ENCODE data around the gene FUNDC2.

Gene FUNDC2

DNA sequence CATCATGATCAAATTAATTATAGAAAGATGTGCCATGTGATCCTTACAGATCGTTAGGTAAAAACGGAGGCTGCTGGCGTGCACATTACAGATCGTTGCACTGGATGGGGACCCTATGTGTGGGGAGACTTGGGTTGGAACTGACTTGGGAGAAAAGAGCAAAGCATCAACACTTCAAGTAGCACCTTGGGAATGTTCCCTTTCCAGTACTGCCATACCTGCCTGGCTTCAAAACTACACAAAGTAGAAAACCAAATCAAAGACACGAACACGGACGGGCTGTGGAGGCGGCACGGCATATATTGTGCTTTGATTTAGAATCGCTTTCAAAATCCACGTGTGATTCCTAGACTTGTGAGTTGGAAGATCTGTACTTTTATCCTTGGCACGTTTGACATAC, 43.4 kb downstream of the FUNDC2 start:
- DNase-seq: no peak

DNA sequence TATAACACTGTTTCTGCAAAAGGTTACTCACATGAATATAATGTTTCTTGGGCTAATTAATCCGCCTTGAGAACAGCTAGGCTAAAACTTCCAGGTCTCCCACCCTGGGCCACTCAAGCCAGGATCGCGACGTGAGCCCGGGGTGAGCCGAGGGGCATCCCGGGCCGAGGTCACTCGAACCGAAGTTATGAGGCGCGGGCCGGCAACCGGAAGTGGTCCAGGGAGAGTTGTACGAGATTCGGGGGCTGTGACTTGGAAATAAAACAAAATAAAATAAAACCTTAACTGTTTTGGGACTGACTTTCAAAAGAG, 44.0 kb downstream of the FUNDC2 start:
- peak; percentile 49 for DNase-seq

DNA sequence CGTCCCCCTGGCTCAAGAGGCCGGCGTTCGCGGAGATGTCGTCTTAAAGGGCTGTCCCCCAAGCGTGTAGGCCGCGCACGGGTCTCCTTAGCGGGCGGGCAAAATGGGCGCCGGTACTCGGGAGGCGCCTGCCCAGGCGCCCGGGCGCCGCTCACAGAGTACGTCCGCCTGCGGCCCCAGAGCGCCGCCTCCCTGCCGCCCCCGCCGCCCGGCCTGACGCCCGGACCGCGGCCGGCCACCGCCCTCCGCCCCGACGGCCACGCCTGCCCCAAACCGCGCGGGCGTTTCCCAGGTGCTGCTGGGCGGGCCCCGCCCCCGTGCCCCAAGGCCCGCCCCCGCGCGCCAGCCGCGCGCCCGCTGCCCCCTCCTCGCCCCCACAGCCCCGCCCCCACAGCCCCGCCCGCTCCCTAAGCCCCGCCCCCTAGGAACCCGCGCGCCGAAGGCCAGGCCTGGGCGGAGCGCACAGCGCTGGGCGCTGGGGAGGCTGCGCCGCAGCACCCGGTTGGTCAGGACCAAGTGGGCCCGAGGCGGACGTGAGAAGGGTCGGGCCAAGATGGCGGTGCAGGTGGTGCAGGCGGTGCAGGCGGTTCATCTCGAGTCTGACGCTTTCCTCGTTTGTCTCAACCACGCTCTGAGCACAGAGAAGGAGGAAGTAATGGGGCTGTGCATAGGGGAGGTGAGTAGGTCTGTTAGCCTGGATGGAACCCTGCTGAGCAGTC, 44.5 kb downstream of the FUNDC2 start, which contains the start of the genes BRCC3, CMC4 and MTCP1:
BRCC3 (plus strand) TSS at position 534 of the 719 bp plus-strand sequence; CDS start at position 554, 20 bp downstream.
CMC4 (minus strand) TSS at position 162 of the 719 bp plus-strand sequence. CDS start 7,113 bp downstream, outside the sequence.
MTCP1 (minus strand) TSS at position 162 of the 719 bp plus-strand sequence. CDS start 5,126 bp downstream, outside the sequence.
- DNase-seq: peak; percentile 78

DNA sequence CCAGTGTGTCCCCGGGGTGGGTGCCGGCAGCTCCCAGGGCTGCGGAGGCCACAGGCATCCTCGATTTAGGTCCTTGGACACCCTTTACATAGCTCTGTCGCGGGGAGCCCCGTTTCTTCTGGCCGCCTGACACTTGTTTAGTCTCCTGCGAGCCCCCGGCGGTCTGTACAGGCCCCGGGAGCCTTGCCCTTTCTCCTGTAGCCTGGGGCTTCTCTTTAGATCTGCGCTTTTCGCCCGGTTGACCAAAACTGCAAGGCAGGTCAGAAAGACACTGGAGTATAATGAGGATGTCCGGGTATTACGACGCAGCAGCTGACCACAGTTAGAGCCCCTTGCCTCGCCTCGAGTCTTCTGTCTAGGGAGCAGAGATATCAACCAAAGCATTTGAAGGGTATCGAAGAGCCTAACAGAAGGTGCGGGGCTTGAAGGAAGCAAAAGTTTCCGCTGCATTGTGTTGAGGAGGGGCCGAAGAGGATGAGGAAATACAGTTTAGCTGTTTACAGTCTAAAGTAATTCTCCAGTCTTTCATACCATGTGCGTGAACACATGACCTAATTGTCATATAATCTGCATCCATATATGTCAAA, 45.1 kb downstream of the FUNDC2 start:
- DNase-seq: no peak

DNA sequence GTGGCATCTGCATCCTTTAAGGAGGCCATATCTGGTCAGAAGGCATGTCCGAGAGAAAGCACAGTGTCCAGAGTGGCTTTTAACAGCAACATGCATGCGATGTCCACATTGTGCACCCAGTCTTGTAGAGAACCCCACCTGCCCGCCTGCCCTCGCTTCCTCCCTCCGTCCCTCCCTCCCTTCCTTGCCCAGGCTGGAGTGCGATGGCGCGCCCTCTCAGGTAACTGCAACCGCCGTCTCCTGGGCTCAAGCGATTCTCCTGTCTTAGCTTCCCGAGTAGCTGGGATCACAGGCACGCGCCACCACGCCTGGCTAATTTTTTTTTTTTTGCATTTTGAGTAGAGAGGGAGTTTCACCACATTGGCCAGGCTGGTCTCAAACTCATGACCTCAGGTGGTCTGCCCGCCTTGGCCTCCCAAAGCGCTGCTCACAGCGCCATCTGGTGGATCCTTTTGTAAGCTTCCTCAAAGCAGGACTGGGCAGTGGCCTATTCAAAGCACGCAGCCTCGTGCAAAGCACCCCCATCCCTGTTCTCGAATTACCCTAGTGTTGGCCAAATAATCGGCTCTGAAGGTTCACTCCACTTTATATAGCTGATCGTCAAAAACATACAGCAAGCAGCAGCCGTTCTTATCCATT, 59.7 kb downstream of the FUNDC2 start:
- no peak for DNase-seq

DNA sequence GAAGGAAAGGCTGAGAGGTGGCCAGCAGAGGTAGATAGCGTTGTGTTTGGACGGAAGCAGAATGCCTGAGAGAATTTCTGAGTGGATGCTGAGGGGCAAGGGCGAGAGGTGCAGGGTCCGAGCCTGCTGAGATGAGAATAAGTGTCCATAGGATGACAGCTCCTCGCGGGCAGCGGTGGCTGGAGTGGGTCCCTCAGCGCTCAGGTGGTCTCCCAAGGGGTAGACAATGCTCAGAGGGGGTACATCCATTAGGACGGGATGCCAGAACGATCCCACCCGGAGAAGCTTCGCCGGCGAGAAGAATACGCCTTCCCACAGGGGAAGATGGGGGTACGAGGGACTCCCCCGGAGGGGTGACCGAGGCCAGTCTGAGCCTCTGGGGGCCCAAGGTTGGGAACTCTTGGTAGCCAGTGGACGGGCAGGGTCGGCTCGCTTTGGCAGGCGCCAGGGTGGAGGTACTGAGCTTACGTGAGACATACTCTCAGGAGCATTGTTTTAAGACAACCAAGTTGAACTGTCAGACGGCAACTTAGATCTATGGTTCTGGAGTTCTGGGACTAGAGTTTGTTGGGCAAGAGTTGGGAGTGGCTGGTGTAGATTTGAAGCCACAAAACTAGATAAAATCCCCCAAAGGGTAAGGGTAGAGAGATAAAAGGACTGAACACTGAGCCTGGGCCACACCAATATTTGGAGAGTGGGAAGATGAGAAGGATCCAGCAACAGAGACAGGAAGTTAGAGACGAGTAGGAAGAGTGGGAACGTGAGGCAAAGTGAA, 60.5 kb downstream of the FUNDC2 start:
- DNase-seq: no peak

DNA sequence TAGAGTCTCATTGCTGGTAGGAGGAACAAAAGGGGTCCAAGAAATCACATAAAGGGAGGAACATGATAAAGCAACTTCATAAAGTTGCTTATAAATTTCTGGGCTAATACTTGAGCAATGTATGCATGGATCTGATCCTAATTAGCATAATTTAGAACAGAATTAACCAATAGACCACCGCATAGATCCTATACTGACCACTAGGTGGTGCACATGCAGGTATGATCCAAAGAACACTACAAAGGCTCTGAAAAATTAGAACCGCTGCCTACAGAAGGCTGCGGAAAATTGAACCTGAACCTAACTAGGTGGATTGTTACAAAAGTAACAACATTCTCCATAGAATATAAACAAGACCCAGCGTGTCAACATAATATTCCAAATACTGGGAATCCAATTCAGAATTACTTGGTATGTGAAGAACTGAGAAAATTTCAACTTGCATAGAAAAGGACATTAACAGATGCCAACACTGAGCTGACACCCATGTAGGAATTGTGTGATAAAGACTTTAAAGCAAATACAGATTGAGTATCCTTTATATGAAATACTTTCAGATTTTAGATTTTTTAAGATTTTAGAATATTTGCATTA, 67.9 kb downstream of the FUNDC2 start:
- no peak for DNase-seq

DNA sequence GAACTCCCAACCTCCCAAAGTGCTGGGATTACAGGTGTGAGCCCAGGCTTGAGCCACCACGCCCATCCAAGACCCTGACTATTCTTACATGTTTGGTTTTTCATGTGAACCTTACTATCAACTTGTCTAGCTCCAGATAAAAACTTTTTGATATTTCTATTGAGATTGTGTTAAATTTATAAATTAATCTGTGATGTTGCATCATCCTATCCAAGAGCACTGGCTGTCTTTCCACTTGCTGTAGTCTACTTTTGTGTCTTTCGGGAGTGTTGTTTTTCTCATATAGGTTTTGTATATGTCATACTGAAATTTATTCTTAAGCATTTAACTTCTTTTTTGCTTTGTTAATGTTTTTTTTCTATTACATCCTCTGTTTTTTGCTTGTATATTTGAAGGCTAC, 79.3 kb downstream of the FUNDC2 start:
- DNase-seq: no peak

DNA sequence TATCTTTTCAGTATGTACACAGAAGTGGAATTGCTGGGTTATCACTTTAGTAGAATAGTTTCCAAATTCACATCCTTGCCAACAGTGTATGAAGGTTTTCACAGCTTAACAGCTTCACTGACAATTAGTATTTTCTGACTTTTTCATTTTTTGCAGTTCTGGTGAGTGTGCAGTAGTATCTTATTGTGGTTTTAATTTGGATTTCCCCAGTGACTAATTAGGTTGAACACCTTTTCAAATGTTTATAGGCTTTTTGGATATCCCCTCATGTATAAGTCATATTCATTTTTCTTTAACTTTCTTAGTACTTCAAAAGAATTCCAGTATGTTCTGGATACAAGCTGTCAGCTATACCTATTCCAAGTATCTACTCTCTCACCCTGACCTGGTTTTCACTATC, 81.8 kb downstream of the FUNDC2 start:
- no peak for DNase-seq
